Colonic mucosa (tissue), 4 donors: Measurements from ENCODE around the gene MNT. TPM values are rescaled to one million over a fixed set of nuclear protein-coding genes. Genes with fewer than 3 reads are reported as not detected.

Experiments used
- DNase-seq: peaks from one replicate; pipeline ENCODE4 v3.0.0-alpha.2; 2020
- H3K27ac ChIP-seq: fragments of 200-600 bp; one replicate; pipeline ENCODE4 v1.8.0; 2021
- H3K27me3 ChIP-seq: fragments of 200-600 bp; one replicate; pipeline ENCODE4 v1.8.0; 2021
- H3K36me3 ChIP-seq: fragments of 200-600 bp; one replicate; pipeline ENCODE4 v1.8.0; 2021
- H3K4me1 ChIP-seq: fragments of 200-600 bp; one replicate; pipeline ENCODE4 v1.8.0; 2021; ENCODE audit warnings: mild to moderate bottlenecking
- H3K4me3 ChIP-seq: fragments of 200-600 bp; one replicate; pipeline ENCODE4 v1.8.0; 2021
- H3K9ac ChIP-seq, 2 donors: one replicate each; pipeline ENCODE4 v1.7.0; 2013; ENCODE audit warnings: control low read depth in 2 of 2, low read depth in 2 of 2, low read length in 2 of 2
- H3K9me3 ChIP-seq: fragments of 200-600 bp; one replicate; pipeline ENCODE4 v1.8.0; 2021
- intact Hi-C: fragments of 100-400 bp; cut with DNase I; formaldehyde crosslinking; loops from one replicate; pipeline ENCODE4 v1.14.1; 2022
- total RNA-seq, 2 donors: library from RNA; stranded (reverse); fragmentation: NEBNext Ultra II Directional in 1 of 2; extraction: Animal tissue kit (Norgen Biotek cat#: 25700) in 1 of 2; gene quantifications; one replicate each; pipeline ENCODE4 v1.2.1, GENCODE V29; 2021
- TF ChIP-seq, protein P1 (sequence below): fragments of 200-600 bp; IDR thresholded peaks from one replicate; pipeline ENCODE4 v1.8.0; 2022; ENCODE audit warnings: antibody characterized with exemption, mild to moderate bottlenecking
- donor health status: healthy.
- donor health status: DM: no; HTN: no; CAD: no.
- donor health status: DM: no; HTN: no; CAD: no.

The MNT gene
- total RNA-seq, 2 donors from 2014 or later, result 20.7 to 29.3 TPM

DNA sequence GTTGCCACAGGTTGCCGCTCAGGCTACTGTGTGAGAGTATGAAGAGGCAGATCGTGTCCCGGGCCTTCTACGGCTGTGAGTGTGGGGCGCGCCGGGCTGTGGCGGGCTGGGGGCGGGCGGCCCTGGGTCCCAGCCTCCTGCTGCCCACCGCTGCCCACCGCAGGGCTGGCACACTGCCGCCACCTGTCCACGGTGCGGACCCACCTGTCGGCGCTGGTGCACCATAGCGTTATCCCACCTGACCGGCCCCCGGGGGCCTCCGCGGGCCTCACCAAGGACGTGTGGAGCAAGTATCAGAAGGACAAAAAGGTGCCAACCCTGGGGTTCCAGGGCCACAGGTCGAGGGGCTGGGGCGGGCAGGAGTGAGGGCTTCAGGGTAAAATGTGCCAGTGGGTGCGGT is 28.7 kb downstream of the MNT start:
- no peaks in the 10 kb centered on the region for H3K4me1 ChIP-seq
- no peaks in the 10 kb centered on the region for H3K9me3 ChIP-seq
- no peak overlapping the region for H3K9ac ChIP-seq
- DNase-seq, result no peak
- no peak overlapping the region for H3K27ac ChIP-seq
- TF ChIP-seq, protein P1, sequence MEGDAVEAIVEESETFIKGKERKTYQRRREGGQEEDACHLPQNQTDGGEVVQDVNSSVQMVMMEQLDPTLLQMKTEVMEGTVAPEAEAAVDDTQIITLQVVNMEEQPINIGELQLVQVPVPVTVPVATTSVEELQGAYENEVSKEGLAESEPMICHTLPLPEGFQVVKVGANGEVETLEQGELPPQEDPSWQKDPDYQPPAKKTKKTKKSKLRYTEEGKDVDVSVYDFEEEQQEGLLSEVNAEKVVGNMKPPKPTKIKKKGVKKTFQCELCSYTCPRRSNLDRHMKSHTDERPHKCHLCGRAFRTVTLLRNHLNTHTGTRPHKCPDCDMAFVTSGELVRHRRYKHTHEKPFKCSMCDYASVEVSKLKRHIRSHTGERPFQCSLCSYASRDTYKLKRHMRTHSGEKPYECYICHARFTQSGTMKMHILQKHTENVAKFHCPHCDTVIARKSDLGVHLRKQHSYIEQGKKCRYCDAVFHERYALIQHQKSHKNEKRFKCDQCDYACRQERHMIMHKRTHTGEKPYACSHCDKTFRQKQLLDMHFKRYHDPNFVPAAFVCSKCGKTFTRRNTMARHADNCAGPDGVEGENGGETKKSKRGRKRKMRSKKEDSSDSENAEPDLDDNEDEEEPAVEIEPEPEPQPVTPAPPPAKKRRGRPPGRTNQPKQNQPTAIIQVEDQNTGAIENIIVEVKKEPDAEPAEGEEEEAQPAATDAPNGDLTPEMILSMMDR, result no peak
- H3K36me3 ChIP-seq, result no peaks in the 10 kb centered on the region
- H3K4me3 ChIP-seq, result no peak overlapping the region
- intact Hi-C loops, result no loop called here
- no peaks in the 10 kb centered on the region for H3K27me3 ChIP-seq

DNA sequence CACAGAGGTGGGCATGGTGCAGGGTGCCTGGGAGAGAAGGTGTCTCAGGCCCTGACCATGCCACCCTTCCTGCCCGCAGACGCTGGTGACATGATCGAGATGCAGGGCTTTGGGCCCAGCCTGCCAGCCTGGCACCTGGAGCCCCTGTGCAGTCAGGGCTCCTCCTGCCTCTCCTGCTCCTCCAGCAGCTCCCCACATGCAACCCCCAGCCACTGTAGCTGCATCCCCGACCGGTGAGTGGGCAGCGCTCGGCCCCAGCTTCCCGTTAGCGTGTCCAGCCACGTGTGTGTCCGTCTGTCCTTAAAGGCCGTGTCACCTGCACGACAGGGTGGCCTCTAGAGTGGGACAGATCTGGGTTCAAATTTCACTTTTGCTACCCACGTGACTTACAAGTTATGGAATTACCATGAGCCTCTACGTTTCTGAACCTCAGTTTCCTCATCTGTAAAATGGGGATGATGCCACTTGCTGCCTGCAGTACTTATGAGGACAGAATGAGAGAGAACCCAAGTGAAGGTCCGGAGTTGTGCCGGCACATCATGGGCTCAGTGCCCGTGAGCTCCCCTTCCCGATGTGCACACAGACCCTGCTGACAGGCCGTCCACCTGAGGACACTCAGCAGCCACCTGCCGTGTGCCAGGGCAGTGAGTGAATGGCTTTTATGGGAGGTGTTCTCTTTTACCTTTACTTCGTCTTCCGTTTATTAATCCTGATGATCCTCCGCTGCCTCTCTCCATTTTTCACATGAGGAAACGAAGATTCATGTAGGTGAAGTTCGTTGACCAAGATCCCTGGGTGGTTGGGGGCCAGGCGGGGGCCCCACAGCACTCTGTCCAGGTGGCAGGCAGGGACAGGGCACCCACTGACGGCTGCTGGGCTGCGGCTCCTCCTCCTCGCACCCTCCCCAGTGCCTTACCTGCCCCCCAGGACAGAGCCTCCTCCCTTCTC is 29.4 kb downstream of the MNT start:
- TF ChIP-seq, protein P1, result no peak
- Histone ChIP-seq H3K9ac (no peak overlapping the region), H3K4me1 (no peaks in the 10 kb centered on the region), H3K4me3 (no peak overlapping the region), H3K27me3 (no peaks in the 10 kb centered on the region), H3K9me3 (no peaks in the 10 kb centered on the region), H3K27ac (no peak overlapping the region), H3K36me3 (no peaks in the 10 kb centered on the region)
- intact Hi-C loops, result no loop called here
- no peak for DNase-seq

DNA sequence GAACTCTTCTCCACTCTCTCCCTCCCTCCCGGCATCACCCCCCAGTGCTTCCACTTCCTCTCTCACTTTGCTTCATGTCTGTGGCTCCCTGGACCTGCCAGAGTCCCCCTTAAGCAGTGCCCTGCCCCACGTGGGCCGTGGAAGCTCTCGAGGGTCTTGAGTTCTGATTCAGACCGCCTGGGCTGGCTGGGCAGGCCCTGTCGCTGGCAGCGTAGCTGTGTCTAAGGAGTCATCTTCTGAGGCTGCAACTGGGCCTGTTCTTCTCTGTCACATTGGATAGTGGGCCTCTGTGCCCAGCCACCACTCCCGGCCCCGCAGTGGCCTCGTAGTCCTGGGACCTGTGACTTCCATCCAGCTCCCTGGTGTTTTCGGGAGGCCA is 30.7 kb downstream of the MNT start:
- no peak for DNase-seq
- no peak overlapping the region for H3K27ac ChIP-seq
- H3K9me3 ChIP-seq, result no peaks in the 10 kb centered on the region
- H3K9ac ChIP-seq, result no peak overlapping the region
- no peaks in the 10 kb centered on the region for H3K36me3 ChIP-seq
- TF ChIP-seq, protein P1, result no peak
- no peaks in the 10 kb centered on the region for H3K4me1 ChIP-seq
- intact Hi-C loops, result no loop called here
- no peak overlapping the region for H3K4me3 ChIP-seq
- no peaks in the 10 kb centered on the region for H3K27me3 ChIP-seq

DNA sequence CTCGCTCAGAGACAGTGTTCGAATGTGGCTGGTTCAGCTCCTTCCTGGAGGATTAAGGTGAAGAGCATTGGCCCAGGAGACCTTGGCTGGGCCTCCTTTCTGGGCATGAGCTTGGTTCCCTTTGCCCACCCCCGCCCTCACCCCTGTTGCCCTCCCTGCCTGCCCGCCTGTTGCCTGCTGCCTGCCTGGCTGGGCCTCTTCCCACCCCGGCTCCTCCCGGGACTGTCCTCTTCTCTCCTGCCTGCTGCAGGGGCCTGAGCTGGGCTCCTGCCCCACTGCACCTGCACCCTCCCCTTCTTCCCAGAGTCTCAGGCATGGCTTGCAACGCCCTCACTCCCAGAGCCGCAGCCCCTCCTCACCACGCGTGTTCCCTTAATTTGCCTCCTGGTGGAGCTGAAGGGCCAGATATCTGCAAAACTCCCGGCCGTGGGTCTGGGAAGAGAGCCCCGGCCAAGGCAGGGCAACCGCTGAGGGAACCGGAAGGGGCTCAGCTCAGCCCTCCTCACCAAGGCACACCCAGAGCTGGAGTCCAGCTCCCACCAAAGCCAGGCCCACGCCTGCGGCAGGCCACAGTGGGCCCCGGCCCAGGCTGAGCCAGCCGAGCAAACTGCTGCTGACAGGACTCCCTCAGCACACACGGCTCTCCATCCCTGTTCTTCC is 31.2 kb downstream of the MNT start:
- Histone ChIP-seq H3K4me1 (no peaks in the 10 kb centered on the region), H3K36me3 (no peaks in the 10 kb centered on the region), H3K9me3 (no peaks in the 10 kb centered on the region), H3K27me3 (no peaks in the 10 kb centered on the region), H3K4me3 (no peak overlapping the region), H3K9ac (no peak overlapping the region), H3K27ac (no peak overlapping the region)
- TF ChIP-seq, protein P1, result no peak
- intact Hi-C loops, result no loop called here
- DNase-seq, result no peak

DNA sequence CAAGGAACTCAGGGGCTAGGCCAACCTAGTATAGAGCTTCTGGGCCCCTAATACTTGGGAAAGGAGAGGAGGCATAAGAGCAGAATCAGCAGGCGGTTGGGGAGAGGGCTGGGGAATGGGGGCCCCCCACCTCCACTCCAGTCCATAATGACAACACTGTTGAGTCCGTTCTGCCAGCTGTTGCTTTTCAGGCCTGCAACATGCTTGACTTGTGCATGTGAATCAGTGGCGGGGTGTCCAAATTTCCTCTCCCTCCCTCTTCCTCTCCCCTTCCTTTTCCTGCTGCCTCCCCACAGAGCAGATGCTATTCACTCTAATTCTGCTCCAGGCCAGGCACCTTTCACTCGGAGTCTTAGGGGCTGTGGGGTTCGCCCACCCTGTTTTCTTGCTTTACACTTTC is 31.8 kb downstream of the MNT start:
- TF ChIP-seq, protein P1, result no peak
- Histone ChIP-seq H3K27me3 (no peaks in the 10 kb centered on the region), H3K36me3 (no peaks in the 10 kb centered on the region), H3K9me3 (no peaks in the 10 kb centered on the region), H3K4me1 (no peaks in the 10 kb centered on the region), H3K4me3 (no peak overlapping the region), H3K27ac (no peak overlapping the region), H3K9ac (no peak overlapping the region)
- DNase-seq, result no peak
- intact Hi-C loops, result no loop called here
